ENCODE data around the gene IL32. TPM values are rescaled to one million over a fixed set of nuclear protein-coding genes. Genes with fewer than 3 reads are reported as not detected.
A peak's percentile ranks its signal among the peaks of the same experiment; 100 is the strongest.
"Not testable (repeated sequence)": the region's sequence is repeated elsewhere in the genome, so short reads cannot be mapped to it uniquely, and the experiment has no call there.

IL32 gene
- total and polyA plus RNA-seq, 2 donors = 18.1 to 28.0 TPM

DNA sequence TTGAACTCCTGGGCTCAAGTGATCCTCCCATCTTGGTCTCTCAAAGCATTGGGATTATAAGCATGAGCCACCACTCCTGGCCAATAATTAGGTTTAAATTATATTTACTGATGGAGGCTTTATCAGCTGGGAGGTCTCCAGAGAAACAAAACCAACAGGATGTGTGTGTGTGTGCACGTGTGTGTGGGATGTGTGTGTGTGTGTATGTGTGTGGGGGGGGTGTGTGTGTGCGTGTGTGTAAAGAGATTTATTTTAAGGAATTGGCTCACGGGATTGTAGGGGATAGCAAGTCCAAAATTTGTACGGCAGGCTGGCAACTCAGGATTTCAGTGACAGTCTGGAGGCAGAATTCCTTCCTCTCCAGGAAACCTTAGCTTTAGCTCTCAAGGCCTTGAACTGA is 14.4 kb upstream of the IL32 start:
- no peaks in the 10 kb centered on the region for H3K36me3 ChIP-seq (ENCODE audit: insufficient read depth)
- DNase-seq (ENCODE audit: extremely low spot score) = no peak
- H3K27ac ChIP-seq (ENCODE audit: low read depth) = no peak overlapping the region
- 38% methylated on average over 4 of the region's 4 CpGs for WGBS
- no peak overlapping the region for H3K4me3 ChIP-seq (ENCODE audit: low read depth, low read length)
- H3K4me1 ChIP-seq (ENCODE audit: insufficient read depth) = peaks cover 1% of the 10 kb centered on the region

DNA sequence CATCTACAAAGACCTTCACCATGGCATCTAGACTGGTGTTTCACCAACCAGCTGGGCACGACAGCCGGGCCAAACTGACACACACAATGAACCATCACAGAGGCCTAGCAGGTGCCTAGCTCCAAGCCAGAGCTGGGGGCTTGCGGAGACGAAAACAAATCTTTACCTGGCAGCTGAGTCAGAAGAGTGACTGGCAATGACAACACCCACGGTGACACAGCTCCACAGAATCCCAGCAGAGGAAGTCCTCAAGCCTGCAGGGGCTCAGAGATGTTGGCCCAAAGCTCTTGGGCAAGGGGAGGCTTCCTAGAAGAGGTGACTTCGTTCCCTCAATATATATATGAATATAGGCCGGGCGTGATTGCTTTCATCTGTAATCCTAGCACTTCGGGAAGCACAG is 13.9 kb upstream of the IL32 start:
- Histone ChIP-seq H3K27ac (ENCODE audit: low read depth) (no peak overlapping the region), H3K36me3 (ENCODE audit: insufficient read depth) (no peaks in the 10 kb centered on the region), H3K4me3 (ENCODE audit: low read depth, low read length) (no peak overlapping the region), H3K4me1 (ENCODE audit: insufficient read depth) (no peaks in the 10 kb centered on the region)
- 88% methylated on average over 9 of the region's 9 CpGs for WGBS
- DNase-seq (ENCODE audit: extremely low spot score) = no peak

DNA sequence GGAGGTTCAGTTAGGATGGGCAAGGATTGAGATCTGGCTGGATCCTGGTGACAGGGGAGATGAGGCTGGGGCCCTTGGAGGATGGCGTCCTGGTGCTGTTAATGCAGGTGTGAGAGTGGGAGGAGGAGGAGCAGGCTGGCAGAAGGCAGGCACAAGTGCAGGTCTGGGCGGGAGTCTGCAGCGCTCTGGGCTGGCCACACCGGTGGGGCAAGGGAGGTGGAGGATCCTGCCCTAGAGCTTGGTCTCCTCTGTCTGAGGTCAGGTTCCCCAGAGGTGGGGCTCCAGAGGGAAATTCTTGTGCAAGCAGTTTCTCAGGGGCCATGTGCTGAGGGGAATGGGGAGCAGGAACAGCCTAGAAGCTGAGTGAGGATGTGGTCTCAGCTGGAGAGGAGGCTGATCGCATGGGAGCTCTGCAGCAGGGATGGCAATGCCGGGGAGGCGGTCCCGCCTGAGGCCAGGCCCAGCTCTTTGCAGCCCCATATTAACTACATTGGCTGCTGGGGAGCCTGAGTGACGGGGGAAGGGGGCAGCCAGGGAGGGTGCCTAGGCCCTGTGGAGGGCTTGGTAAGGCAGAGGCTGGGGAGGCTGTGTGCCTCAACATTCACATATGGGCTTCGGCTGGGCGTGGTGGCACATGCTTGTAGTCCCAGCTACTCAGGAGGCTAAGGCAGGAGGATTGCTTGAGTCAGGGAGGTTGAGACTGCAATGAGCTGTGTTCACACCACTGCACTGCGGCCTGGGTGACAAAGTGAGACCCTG is 12.7 kb upstream of the IL32 start:
- H3K27ac ChIP-seq (ENCODE audit: low read depth); DNase-seq (ENCODE audit: extremely low spot score); H3K36me3 ChIP-seq (ENCODE audit: insufficient read depth); H3K4me3 ChIP-seq (ENCODE audit: low read depth, low read length); H3K4me1 ChIP-seq (ENCODE audit: insufficient read depth): not testable (repeated sequence)
- WGBS = 76% methylated on average over 11 of the region's 12 CpGs

DNA sequence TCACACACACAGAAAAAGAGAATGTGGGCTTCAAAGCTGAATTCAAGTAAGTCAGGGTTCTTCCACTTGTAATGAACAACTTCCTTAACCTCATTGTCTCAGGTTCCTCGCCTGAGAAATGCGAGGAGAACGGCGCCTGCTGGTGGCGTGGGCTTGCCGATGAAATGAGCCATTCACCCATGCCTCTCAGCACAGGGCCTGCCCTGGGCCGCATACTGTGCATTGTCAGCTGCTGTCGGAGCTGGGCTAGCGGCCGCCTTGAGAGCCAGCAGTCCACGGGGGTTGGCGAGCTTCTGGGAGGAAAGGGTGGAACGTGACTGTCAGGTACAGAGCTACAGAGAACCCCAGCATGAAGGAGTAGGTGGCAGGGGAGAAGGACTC is 12.1 kb upstream of the IL32 start:
- 91% methylated on average over 13 of the region's 13 CpGs for WGBS
- H3K36me3 ChIP-seq (ENCODE audit: insufficient read depth); H3K4me3 ChIP-seq (ENCODE audit: low read depth, low read length); H3K4me1 ChIP-seq (ENCODE audit: insufficient read depth); H3K27ac ChIP-seq (ENCODE audit: low read depth); DNase-seq (ENCODE audit: extremely low spot score): not testable (repeated sequence)

DNA sequence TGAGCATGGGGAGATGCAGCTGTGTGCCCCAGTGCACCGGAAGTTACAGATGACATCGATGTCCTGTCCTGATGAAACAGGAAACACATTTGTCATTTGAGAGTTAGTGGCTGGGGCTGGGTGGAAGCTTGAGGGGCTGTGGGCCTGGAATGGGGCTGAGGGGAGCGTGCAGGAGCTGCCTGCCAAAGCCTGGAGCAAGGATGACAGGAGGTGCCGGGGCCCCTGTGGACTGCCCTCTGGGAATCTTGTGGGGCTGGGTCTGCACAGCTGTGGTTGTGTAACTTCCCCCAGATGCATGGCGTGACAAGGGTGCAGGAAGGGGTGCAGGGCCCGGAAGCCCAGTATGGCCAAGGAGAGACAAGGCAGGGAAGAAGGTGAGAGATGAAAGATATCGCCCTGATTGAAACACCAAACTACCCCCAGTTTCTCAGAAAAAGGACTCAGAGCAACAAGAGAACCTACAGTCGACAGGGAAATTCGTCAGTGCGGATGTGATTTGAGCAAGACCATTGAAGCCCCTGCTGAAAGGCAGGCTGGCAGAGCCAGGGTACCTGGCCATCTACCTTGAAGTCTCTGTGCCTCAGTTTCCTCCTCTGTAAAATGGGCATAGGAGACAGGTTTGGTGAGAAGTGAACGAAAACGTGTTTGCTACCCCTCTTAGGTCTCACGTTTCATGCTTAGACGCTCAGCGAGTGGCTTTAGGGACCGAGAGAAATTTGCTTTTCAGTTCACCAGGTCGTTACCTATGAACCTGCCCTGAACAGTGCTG is 10.3 kb upstream of the IL32 start:
- DNase-seq (ENCODE audit: extremely low spot score) = no peak
- H3K27ac ChIP-seq (ENCODE audit: low read depth) = no peak overlapping the region
- 74% methylated on average over 17 of the region's 17 CpGs for WGBS
- no peaks in the 10 kb centered on the region for H3K4me1 ChIP-seq (ENCODE audit: insufficient read depth)
- H3K36me3 ChIP-seq (ENCODE audit: insufficient read depth) = no peaks in the 10 kb centered on the region
- H3K4me3 ChIP-seq (ENCODE audit: low read depth, low read length) = no peak overlapping the region

DNA sequence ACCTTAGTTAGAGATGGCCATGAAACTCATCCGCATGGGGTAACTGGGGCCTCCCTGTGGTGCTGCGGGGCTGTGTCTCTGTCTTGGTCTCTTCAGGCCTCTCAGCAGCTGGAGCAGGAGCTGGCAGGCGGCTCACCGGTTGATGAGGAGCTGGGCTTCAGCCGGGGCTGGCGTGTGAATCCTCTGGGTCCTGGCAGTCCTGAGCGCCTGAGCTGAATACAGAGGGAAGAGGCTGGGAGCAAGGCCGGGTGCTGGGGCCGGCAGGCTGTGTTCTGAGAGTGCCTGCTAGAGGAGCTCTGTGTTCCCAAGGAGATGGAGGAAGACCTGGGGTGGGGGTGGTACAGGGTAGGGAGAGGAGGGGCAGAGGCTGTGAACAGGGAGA is 9.7 kb upstream of the IL32 start:
- H3K36me3 ChIP-seq (ENCODE audit: insufficient read depth); H3K27ac ChIP-seq (ENCODE audit: low read depth); H3K4me3 ChIP-seq (ENCODE audit: low read depth, low read length); H3K4me1 ChIP-seq (ENCODE audit: insufficient read depth); DNase-seq (ENCODE audit: extremely low spot score): not testable (repeated sequence)
- 50% methylated on average over 9 of the region's 9 CpGs for WGBS

DNA sequence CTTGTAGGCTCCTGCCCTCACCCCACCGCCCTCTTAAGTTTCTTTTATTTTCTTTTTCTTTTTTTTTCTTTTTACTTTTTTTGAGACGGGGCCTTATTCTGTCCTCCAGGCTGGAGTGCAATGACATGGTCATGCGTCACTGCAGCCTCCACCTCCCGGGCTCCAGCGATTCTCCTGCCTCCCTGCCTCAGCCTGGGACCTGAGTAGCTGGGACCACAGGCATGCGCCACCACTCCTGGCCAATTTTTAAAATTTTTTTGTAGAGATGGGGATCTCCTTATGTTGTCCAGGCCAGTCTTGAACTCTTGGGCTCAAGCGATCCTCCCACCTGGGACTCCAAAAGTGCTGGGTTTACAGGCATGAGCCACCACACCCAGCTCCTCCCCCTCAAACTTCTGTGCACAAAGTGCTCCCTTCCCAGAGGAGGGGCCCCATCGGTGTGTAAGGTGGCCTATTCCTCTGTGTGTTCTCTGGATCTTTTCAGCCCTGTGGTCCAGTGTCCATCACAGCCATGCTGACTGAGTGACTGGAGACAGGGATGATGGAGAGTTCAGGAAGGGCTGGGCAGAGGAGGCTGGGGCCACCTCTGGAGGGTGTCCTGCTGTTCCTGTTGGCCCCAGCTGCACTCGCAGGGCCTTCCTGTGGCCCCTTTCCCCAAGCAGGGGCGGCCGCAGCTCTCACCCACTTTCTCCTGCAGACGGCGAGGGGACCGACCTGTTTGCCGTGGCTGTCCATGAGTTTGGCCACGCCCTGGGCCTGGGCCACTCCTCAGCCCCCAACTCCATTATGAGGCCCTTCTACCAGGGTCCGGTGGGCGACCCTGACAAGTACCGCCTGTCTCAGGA is 8.9 kb upstream of the IL32 start:
- WGBS = 89% methylated on average over 19 of the region's 19 CpGs
- H3K27ac ChIP-seq (ENCODE audit: low read depth) = no peak overlapping the region
- DNase-seq (ENCODE audit: extremely low spot score) = no peak
- no peaks in the 10 kb centered on the region for H3K4me1 ChIP-seq (ENCODE audit: insufficient read depth)
- no peak overlapping the region for H3K4me3 ChIP-seq (ENCODE audit: low read depth, low read length)
- H3K36me3 ChIP-seq (ENCODE audit: insufficient read depth) = no peaks in the 10 kb centered on the region

DNA sequence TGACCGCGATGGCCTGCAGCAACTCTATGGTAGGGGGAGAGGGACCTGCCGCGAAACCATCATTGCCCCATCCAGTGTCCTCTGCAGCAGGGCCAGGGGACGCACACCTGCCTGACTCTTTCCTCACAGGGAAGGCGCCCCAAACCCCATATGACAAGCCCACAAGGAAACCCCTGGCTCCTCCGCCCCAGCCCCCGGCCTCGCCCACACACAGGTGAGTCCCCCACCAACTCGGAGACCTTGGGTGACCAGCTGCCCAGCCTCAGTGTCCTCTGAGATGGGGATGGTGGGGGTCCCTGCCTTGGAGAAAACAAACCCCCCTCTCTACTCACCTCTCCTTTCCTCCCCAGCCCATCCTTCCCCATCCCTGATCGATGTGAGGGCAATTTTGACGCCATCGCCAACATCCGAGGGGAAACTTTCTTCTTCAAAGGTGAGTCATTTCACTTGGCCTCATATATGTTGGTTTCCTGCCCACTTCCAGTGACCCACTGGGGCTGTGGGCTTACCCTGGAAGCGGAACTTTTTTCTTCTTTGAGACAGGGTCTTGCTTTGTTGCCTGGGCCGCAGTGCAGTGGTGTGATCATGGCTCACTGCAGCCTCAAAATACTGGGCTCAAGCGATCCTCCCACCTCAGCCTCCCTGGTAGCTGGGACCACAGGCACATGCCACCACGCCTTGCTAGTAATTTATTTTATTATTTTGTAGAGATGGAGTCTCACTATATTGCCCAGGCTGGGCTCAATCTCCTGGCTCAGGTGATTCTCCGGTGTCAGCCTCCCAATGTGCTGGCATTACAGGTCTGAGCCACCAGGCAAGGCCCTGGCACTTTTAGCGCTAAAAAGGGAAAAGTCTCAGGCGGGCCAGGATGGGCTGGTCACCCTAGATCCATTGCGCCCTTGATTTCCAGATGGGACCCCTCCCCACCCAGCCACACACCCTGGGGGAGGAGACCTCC is 8.0 kb upstream of the IL32 start:
- no peak for DNase-seq (ENCODE audit: extremely low spot score)
- Histone ChIP-seq H3K27ac (ENCODE audit: low read depth) (no peak overlapping the region), H3K4me1 (ENCODE audit: insufficient read depth) (no peaks in the 10 kb centered on the region), H3K4me3 (ENCODE audit: low read depth, low read length) (no peak overlapping the region), H3K36me3 (ENCODE audit: insufficient read depth) (no peaks in the 10 kb centered on the region)
- 91% methylated on average over 22 of the region's 22 CpGs for WGBS

DNA sequence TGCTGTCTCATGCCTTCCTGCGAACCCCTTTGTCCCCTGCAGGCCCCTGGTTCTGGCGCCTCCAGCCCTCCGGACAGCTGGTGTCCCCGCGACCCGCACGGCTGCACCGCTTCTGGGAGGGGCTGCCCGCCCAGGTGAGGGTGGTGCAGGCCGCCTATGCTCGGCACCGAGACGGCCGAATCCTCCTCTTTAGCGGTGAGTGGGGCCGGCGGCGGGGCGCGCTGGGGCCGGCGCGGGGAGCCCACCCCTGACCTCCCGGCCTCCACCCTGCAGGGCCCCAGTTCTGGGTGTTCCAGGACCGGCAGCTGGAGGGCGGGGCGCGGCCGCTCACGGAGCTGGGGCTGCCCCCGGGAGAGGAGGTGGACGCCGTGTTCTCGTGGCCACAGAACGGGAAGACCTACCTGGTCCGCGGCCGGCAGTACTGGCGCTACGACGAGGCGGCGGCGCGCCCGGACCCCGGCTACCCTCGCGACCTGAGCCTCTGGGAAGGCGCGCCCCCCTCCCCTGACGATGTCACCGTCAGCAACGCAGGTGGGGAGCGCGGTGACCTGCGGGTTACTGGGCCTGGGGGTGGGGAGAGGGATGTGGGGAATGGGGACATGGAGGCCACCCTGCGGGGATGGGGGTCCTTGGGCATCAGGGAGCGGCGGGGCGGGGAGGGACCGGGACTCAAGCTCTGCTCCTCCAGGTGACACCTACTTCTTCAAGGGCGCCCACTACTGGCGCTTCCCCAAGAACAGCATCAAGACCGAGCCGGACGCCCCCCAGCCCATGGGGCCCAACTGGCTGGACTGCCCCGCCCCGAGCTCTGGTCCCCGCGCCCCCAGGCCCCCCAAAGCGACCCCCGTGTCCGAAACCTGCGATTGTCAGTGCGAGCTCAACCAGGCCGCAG is 7.1 kb upstream of the IL32 start:
- Histone ChIP-seq H3K27ac (ENCODE audit: low read depth) (peak overlapping the region; percentile 48), H3K4me1 (ENCODE audit: insufficient read depth) (no peaks in the 10 kb centered on the region), H3K4me3 (ENCODE audit: low read depth, low read length) (peak overlapping the region; percentile 89), H3K36me3 (ENCODE audit: insufficient read depth) (no peaks in the 10 kb centered on the region)
- 8% methylated on average over 77 of the region's 77 CpGs for WGBS
- DNase-seq (ENCODE audit: extremely low spot score) = no peak

DNA sequence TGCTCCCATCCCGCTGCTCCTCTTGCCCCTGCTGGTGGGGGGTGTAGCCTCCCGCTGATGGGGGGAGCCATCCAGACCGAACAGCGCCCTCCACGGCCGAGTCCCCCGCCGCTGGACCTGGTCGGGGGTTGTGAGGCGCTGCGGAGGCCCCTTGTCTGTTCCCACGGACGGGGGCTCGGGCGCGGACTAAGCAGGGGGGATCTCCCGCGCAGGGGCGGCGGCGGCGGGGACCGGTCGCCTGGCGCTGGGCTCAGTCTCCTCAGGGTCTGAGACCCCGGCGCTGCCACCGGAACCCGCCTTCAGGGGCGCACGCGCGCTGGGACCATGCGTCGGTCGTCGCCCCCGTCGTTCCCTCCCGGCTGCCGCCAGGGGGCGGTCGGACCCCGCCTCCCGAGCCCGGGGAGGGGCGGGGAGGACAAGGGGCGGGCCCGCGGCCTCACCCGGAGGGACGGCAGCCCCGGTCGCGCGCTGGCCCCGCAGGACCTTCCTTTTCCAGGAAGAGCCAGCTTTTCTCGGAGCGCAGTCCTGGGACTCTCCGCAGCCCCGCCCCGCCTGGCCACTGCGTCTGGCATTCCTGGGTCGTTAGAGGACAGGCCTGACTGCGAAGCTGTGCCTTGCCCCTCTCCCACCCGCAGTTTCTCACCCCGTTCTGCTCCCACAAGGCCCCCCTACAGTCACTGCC is 6.3 kb upstream of the IL32 start:
- under 1% methylated on average over 67 of the region's 67 CpGs for WGBS
- Histone ChIP-seq H3K36me3 (ENCODE audit: insufficient read depth) (no peaks in the 10 kb centered on the region), H3K4me3 (ENCODE audit: low read depth, low read length) (peak overlapping the region; percentile 89), H3K4me1 (ENCODE audit: insufficient read depth) (no peaks in the 10 kb centered on the region), H3K27ac (ENCODE audit: low read depth) (peak overlapping the region; percentile 48)
- DNase-seq (ENCODE audit: extremely low spot score) = peak; percentile 41

DNA sequence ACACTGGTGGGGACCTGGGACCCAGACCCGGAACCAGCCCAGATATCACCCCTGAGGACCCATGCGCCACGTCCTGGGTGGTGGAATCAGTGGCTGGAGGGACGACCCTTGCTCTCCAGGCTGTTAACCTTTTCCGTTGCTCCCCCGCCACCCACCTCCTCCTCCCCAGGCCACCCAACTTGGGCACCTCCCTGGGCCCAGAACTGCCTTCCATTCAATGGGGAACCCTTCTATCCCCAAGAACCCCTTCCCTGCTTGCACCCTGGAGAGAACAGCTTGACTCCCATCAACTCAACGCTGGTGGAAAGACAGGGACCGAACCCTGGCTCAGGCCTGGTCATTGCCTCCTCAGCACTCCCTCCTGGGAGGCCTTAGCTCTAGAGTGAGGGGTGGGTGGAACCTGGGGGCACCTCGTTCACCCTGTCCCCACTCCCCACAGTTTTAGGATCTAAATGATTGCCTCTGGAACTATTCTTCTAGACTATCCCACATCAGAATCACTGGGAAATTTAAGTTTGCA is 5.7 kb upstream of the IL32 start:
- DNase-seq (ENCODE audit: extremely low spot score) = no peak
- Histone ChIP-seq H3K36me3 (ENCODE audit: insufficient read depth) (no peaks in the 10 kb centered on the region), H3K4me3 (ENCODE audit: low read depth, low read length) (peak overlapping the region; percentile 89), H3K4me1 (ENCODE audit: insufficient read depth) (no peaks in the 10 kb centered on the region), H3K27ac (ENCODE audit: low read depth) (no peak overlapping the region)
- WGBS = 60% methylated on average over 9 of the region's 9 CpGs
